Hepatocyte (in vitro differentiated cells): Measurements from ENCODE around the gene STXBP4.

ENCODE experiments used
- EZH2 ChIP-seq: fragments of 200-600 bp; sonication (generic); IDR thresholded peaks from 2 replicates; pipeline ENCODE4 v1.6.1; 2016; ENCODE audit warnings: antibody characterized with exemption, mild to moderate bottlenecking, borderline replicate concordance
- EZH2phosphoT487 ChIP-seq: fragments of 200-600 bp; sonication (generic); IDR thresholded peaks from one replicate; pipeline ENCODE4 v1.6.1; 2018; ENCODE audit warnings: antibody characterized with exemption, mild to moderate bottlenecking, low read depth, moderate library complexity; ENCODE audit not compliant: unreplicated experiment, severe bottlenecking
- TF ChIP-seq, protein P1 (sequence below): fragments of 200-600 bp; sonication (generic); IDR thresholded peaks from 2 replicates; pipeline ENCODE4 v1.5.1; 2016; ENCODE audit warnings: antibody characterized with exemption, mild to moderate bottlenecking; ENCODE audit not compliant: poor library complexity

DNA sequence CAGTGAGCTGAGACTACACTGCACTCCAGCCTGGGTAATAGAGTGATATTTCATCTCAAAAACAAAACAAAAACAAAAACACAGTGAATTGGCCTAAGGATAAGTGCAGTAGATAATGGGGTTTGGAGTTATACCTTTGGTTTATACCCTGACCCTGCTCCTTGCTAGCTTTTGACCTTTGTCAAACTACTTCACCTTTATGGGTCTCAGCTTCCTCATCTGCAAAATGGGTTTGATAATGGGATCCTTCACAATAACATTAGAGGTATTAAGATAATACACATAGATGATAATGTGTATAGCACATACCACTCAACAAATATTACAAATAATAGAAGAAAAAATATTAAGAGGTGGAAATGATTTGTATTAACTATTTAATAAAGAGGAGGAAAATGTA is 85.9 kb downstream of the STXBP4 start:
- TF ChIP-seq, protein P1, sequence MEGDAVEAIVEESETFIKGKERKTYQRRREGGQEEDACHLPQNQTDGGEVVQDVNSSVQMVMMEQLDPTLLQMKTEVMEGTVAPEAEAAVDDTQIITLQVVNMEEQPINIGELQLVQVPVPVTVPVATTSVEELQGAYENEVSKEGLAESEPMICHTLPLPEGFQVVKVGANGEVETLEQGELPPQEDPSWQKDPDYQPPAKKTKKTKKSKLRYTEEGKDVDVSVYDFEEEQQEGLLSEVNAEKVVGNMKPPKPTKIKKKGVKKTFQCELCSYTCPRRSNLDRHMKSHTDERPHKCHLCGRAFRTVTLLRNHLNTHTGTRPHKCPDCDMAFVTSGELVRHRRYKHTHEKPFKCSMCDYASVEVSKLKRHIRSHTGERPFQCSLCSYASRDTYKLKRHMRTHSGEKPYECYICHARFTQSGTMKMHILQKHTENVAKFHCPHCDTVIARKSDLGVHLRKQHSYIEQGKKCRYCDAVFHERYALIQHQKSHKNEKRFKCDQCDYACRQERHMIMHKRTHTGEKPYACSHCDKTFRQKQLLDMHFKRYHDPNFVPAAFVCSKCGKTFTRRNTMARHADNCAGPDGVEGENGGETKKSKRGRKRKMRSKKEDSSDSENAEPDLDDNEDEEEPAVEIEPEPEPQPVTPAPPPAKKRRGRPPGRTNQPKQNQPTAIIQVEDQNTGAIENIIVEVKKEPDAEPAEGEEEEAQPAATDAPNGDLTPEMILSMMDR, result no peak
- TF ChIP-seq EZH2phosphoT487, result no peak
- no peak for TF ChIP-seq EZH2
